CD4-positive, alpha-beta T cell treated with Interleukin-2 at 100 ng/mL for 4 hours (primary cell): ENCODE data around the gene MAP3K9.

ENCODE experiments used
- DNase-seq: peaks from one replicate; pipeline ENCODE4 v3.0.0-alpha.2; 2020; ENCODE audit warnings: low spot score

MAP3K9 gene

DNA sequence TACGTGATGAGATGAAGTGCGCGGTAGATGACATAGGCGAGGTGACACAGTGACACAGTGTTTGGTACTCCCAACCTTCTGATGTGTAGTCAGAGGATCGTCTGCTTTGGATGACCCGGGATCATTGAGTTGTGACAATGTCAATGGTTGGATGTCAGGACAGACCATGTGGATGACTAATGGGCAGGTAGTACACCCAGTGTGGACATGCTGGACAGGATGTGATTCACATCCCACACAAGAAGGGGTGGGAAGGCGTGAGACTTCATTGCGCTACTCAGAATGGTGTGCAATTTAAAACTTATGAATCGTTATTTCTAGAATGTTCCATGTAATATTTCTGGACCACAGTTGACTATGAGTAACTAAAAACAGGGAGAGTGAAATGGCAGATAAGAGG, 23.8 kb downstream of the MAP3K9 start:
- no peak for DNase-seq

DNA sequence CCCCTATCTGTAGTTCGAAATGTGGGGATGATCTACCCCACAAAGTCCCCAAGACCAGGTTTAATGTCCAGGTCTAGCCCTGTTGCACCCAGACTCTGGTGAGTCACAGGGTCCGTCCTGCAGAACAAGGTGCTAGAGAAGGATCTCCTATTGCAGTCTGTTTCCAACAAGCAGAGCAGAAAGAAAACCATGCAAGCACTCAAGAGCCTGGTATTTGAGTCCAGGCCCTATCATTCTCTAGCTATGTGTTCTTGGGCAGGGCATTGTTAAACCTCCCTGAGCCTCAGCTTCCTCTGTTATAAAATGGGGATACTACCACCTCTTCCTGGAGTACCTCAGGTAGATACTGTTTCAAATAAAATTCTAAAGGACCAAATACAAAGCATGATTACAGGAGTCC, 24.4 kb downstream of the MAP3K9 start:
- DNase-seq, result no peak

DNA sequence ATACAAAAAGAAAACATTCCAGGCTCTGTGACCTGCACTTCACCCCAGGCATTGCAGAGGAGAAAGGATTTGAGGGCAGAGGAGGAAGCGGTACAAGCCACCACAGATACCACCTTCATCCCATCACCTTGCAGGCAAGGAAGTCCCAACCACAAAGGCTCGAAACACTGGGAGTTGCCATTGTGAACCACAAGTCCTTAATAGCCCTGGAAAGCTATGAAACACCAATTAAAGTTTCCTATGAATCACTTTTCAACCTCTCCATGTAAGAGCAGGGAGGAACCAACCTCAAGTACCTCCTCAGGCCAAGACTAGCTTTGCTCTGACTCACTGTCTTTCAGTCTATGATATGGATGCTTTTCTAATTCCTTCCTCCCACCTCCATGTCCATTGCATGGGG, 27.0 kb downstream of the MAP3K9 start:
- no peak for DNase-seq

- no peak for DNase-seq
These were observed 28.8 kb downstream of the MAP3K9 start for GRCh38 chr14:70780396-70781075.

- no peak for DNase-seq
These were observed 29.6 kb downstream of the MAP3K9 start for GRCh38 chr14:70779667-70780066.

GRCh38 chr14:70776197-70776596, 33.1 kb downstream of the MAP3K9 start:
- DNase-seq, result no peak

DNA sequence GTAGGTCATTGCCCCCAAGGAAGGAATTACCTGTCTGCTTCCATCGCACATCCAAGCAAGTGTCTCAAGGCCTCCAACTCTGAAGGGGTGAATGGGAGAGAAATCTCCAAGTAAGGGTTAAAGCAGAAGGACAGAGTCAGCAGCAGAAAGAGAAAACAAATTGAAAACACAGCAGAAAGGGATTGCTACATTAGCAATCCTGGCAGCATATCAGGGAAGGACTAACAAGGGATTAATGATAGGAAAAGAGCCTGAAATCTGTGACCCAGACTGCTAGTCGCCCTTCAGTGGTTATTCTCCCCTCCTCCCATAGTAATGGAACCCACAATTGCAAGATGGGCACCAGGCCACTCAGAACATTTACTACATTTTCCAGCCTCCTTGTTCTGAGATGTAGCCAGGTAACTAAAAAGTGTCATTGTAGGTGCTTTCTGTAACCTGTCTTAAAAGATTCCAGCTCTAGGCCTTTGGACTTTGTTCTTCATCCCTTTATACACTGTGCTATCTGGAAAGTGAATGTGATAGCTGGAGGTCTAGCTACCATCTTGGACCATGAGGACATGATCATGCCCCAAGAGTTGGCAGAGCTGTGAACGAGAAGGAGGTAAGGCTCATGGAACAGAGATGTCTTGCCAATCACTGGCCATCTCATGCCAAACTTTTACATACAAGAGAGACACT, 36.0 kb downstream of the MAP3K9 start:
- DNase-seq, result no peak

DNA sequence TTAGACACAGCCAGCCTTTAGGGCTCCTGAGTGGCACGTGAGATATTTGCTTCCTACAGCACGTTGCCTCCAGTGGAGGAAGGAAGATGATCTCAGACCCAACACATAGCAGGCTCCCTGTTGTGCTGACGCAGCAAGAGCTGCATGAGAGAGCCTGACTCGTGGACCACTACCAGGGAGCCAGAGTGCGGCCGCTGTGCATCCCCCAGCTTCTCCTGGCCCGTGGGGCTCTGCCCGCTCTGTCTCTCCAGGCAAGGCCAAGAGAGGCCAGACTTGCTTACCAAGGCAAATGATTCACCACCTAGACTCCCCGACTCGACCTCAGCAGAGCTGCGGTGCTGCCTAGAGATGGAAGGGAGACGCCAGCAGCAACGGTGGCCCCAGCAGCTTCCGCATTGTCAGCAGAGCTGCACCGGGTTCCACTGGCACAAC, 37.5 kb downstream of the MAP3K9 start:
- DNase-seq, result no peak

GRCh38 chr14:70770490-70770889, 38.8 kb downstream of the MAP3K9 start:
- DNase-seq, result no peak

- no peak for DNase-seq
These were observed 49.9 kb downstream of the MAP3K9 start for GRCh38 chr14:70759398-70759797.

DNA sequence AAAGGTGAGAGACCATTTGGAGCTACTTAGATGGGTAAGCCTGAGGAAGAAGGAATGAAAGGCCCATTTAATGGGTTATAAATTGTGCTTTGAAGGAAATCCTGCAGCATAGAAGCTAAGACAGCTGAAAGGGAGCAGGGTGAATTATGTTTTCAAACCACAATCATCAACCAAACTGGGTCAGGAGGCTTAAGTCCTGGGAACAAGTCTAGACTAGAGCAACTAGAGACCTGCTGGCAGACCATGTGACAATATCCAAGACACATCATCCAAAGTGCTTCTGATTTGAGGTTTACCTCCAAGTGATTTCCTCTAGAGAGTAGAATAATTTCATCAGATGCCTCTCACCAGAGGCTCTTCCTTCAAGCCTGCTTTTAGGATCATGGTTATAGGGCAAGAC, 53.7 kb downstream of the MAP3K9 start:
- DNase-seq, result no peak

DNA sequence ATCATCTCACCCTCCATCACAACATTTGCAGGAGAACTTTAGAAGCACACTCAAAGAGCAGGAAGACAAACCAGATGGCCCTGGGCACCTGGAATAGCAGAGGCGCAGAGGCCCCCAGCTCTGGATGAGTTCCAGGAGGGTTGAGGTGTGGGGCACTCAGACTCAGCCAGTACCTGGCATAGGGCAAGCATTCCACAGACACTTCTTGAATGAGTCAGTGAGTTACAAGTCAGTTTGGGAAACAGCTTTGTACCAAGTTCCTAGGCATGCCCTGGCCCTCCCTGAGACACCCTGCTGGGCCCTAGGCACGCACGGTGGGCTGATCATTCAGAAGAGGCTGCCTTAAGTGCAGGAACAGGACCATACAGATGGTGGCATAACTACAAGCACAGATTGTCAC, 54.3 kb downstream of the MAP3K9 start:
- no peak for DNase-seq

- DNase-seq, result no peak
These were observed 55.8 kb downstream of the MAP3K9 start for GRCh38 chr14:70753518-70753953.

DNA sequence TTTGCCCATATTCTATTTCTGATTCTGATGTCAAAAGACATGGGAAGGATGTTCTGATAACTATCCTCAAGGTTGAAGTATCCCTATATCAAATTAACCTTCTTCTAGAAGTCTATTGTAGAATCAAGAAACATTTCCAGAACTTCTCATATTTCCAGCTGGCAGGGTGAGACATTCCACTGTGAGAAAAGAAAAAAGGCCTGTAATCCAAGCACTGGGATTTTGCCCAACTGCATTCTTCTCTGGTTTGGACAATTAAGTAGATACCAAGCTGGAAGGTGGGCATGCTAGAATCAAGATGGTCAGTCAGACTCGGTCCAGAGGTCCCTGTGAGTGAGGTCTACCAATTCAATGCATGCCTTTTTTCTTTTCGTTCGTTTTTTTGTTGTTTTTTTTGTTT, 60.9 kb downstream of the MAP3K9 start:
- no peak for DNase-seq

DNA sequence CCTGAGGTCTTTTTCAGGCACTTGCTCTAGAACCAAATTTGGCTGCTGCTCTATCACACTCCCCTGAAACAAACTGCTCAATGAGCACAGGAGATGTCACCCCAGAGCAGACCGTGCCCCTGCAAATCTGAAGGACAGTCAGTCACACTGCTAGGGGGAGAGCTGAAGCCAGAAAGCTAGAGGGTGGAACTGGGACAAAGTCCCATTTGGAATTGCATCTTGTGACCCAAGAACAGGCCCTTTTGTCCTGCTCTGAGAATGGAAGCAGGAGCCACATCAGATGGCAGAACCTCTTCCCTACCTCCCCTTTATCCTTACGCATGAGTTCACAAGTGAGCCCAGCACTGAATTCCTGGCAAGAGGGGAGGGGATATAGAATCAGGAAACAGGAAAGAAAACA, 64.7 kb downstream of the MAP3K9 start:
- no peak for DNase-seq

DNA sequence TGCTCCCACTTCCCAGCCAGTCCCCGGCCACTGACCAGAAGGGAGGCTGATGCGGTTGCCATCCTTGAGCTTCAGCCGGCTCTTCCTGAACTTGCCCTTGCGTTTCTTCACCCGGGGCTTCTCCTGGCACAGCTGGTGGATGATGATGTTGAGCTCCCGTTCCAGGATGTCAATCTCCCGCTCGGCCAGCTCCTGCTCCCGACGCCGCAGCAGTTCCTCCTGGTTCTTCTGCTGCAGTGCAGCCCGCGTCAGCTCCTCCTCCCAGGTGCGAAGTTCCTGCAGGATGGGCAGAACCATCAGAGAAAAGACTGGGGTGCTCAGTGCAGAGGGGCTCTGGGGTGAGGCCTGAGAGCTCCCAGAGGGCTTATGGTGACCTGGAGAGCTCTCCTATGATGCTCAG, 67.0 kb downstream of the MAP3K9 start:
- DNase-seq, result no peak

- no peak for DNase-seq
These were observed 67.8 kb downstream of the MAP3K9 start for GRCh38 chr14:70741482-70741881.

GRCh38 chr14:70735043-70735442, 74.3 kb downstream of the MAP3K9 start:
- DNase-seq, result no peak

GRCh38 chr14:70731447-70732239, 77.7 kb downstream of the MAP3K9 start:
- no peak for DNase-seq

DNA sequence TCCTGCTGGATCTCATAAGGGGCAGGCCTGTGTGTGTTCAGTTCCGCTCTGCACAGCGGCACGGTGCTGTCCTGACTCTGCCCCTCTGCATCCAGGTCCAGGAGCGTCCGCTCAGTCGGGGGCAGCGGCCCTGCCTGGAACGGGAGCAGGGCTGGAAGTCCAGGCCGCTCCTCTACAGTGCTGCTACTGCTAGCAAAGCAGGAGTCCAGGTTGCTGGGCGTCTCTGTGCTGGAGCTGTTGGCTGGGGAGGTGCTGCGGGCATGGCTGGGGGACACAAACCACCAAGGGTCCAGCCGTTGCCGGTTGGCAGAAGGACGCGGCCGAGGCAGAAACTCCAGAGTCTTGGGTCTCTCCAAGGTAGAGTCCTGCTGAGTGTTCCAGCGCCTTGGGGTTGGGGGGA, 78.9 kb downstream of the MAP3K9 start:
- no peak for DNase-seq

- no peak for DNase-seq
These were observed 82.5 kb downstream of the MAP3K9 start for GRCh38 chr14:70726651-70727375.

DNA sequence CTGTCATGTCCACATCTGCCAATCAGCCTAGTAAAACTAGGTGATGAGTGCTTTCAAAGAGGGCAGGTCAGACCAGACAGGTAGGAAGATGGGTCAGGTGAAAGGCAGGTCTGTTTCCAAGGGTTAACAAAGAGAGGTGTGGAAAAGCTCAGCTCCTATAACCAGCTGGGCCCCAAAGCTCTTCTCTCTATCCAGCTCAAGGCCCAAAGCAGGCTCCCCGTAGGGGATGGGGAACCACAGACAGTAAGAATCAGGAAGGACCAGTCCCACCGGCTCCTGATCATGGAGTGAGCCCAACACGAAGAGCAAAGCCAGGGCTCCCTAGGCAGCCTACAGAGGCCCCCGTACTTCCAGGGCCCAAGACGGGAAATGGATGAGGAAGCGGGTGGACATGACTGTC, 84.4 kb downstream of the MAP3K9 start:
- no peak for DNase-seq
